HT1080 (cell line): ENCODE results near the gene FRS2. TPM values are rescaled to one million over a fixed set of nuclear protein-coding genes. Genes with fewer than 3 reads are reported as not detected.
"Not testable (repeated sequence)": the region's sequence is repeated elsewhere in the genome, so short reads cannot be mapped to it uniquely, and the experiment has no call there.

Source experiments
- DNase-seq: peaks from one replicate; pipeline ENCODE4 v3.0.0-alpha.2; 2015; ENCODE audit warnings: low read depth
- total RNA-seq: library from RNA; depleted of rRNA; stranded (reverse); fragments of >200 nt; shearing (Covaris generic); gene quantifications from 2 replicates; pipeline ENCODE4 v1.2.3, GENCODE V29; 2014

FRS2 gene
- total RNA-seq, 1 experiment from 2014 or later: 11.7 TPM

GRCh38 chr12:69575346-69575745 lies 105.2 kb downstream of the FRS2 start:
- no peak for DNase-seq

GRCh38 chr12:69578283-69578682 lies 108.1 kb downstream of the FRS2 start:
- no peak for DNase-seq

- DNase-seq: no peak
Observed at GRCh38 chr12:69579029-69579428, 108.8 kb downstream of the FRS2 start.

- no peak for DNase-seq
Observed at GRCh38 chr12:69580074-69580473, 109.9 kb downstream of the FRS2 start.

GRCh38 chr12:69583203-69583602 lies 113.0 kb downstream of the FRS2 start:
- peak; percentile 23 for DNase-seq

- peak; percentile 94 for DNase-seq
Observed at GRCh38 chr12:69585189-69586062, 115.2 kb downstream of the FRS2 start, which contains the start of gene CCT2. CCT2 (plus strand) TSS chr12:69585459; CDS start chr12:69585522, 63 bp downstream.

- DNase-seq: no peak
Observed at GRCh38 chr12:69588527-69588926, 118.3 kb downstream of the FRS2 start.

GRCh38 chr12:69589082-69589481 lies 118.9 kb downstream of the FRS2 start:
- DNase-seq: no peak

- DNase-seq: no peak
Observed at GRCh38 chr12:69595689-69596088, 125.5 kb downstream of the FRS2 start.

- DNase-seq: no peak
Observed at GRCh38 chr12:69598174-69598753, 128.1 kb downstream of the FRS2 start.

- no peak for DNase-seq
Observed at GRCh38 chr12:69600804-69601203, 130.6 kb downstream of the FRS2 start.

- DNase-seq: no peak
Observed at GRCh38 chr12:69601962-69602685, 131.9 kb downstream of the FRS2 start.

GRCh38 chr12:69602954-69603353 lies 132.8 kb downstream of the FRS2 start:
- no peak for DNase-seq

GRCh38 chr12:69603556-69603955 lies 133.4 kb downstream of the FRS2 start:
- DNase-seq: not testable (repeated sequence)

- DNase-seq: not testable (repeated sequence)
Observed at GRCh38 chr12:69604275-69604674, 134.1 kb downstream of the FRS2 start.

GRCh38 chr12:69608114-69608513 lies 137.9 kb downstream of the FRS2 start:
- no peak for DNase-seq

GRCh38 chr12:69610126-69610525 lies 139.9 kb downstream of the FRS2 start:
- DNase-seq: peak; percentile 17

- DNase-seq: no peak
Observed at GRCh38 chr12:69610729-69611128, 140.5 kb downstream of the FRS2 start, which contains the start of gene LRRC10. LRRC10 (minus strand) TSS chr12:69610907; CDS start chr12:69610838, 69 bp downstream.

- DNase-seq: no peak
Observed at GRCh38 chr12:69613351-69613750, 143.2 kb downstream of the FRS2 start.

GRCh38 chr12:69616025-69616424 lies 145.8 kb downstream of the FRS2 start:
- no peak for DNase-seq

- DNase-seq: no peak
Observed at GRCh38 chr12:69619050-69619449, 148.9 kb downstream of the FRS2 start.

GRCh38 chr12:69620077-69620476 lies 149.9 kb downstream of the FRS2 start:
- DNase-seq: no peak
